GM15510 (cell line): Measurements from ENCODE around the gene HKDC1.

ENCODE experiments used
- POLR2A ChIP-seq: IDR thresholded peaks from 3 replicates; pipeline ENCODE4 v1.6.1; 2011; ENCODE audit warnings: borderline replicate concordance; ENCODE audit not compliant: insufficient read length; ENCODE audit errors: extremely low read depth

HKDC1 gene, protein sequence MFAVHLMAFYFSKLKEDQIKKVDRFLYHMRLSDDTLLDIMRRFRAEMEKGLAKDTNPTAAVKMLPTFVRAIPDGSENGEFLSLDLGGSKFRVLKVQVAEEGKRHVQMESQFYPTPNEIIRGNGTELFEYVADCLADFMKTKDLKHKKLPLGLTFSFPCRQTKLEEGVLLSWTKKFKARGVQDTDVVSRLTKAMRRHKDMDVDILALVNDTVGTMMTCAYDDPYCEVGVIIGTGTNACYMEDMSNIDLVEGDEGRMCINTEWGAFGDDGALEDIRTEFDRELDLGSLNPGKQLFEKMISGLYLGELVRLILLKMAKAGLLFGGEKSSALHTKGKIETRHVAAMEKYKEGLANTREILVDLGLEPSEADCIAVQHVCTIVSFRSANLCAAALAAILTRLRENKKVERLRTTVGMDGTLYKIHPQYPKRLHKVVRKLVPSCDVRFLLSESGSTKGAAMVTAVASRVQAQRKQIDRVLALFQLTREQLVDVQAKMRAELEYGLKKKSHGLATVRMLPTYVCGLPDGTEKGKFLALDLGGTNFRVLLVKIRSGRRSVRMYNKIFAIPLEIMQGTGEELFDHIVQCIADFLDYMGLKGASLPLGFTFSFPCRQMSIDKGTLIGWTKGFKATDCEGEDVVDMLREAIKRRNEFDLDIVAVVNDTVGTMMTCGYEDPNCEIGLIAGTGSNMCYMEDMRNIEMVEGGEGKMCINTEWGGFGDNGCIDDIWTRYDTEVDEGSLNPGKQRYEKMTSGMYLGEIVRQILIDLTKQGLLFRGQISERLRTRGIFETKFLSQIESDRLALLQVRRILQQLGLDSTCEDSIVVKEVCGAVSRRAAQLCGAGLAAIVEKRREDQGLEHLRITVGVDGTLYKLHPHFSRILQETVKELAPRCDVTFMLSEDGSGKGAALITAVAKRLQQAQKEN

DNA sequence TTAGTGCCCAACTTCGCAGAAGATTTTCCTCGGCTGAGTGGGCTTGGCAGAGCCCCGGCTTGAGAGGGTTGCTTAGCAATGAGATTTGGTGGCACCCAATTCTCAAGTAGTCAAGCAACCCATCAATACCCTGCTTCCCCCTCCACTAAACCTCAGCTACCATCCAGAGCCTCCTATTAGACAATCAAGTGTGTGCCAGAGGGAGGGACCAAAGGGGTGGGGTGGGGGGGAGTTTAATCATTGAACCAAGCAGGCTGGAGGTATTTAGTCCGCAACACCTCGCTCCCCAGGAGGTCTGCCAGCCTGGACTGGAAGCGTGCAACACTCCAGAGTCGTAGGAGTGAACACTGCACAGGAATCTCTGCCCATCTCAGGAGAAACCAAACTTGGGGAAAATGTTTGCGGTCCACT is at the start of gene HKDC1:
HKDC1 (plus strand) TSS at position 292 of the 411 bp plus-strand sequence; CDS start at position 396, 104 bp downstream.
- TF ChIP-seq POLR2A = no peak

DNA sequence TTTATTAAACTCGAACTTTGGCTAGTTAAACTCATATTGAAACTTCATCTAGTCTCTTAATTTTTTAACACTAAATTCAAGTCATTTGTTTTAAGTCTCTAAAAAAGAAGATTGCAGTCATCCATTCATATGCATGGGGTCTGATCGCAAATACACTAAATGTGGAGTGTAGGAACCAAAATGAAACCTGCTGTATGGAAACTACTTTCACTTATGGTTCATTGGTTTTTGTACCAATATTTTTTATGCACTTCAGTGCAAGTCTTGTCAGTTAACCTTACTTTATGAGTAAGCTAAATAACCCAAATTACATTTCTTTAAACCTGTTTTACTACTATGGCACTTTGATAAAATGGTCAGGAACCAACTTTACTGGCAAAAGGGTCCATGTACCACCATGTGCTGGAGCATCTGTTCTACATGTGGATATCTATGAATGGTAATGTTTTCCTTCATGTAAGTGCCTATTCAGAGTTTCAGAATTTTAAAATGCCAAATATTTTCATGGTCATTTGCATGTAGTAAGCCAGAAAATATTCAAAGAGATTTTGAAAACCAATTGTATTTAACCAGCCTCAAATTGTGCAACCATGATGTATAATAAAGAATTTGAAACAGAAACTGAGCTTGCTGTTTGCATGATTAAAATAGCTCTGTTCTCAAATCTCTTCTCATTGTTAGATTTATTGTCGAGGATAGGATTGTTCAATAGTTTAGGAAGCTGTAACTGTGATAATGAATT is 47.7 kb upstream of the HKDC1 start:
- TF ChIP-seq POLR2A = no peak

DNA sequence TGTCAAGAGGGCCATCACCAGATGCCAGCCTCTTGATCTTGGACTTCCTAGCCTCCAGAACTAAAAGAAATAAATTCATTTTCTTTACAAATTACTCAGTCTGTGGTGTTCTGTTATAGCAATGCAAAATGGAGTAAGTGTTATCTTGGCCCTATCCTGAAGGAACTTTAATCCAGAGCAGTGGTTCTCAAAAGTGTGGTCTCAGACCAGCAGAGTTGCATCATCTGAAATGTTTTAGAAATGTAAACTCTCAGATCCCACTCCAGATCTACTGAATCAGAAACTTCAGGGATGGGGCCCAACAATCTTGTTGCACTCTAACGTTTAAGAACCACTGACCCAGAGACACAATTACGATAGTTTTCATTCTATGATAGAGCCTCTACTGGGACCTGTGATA is 43.3 kb upstream of the HKDC1 start:
- TF ChIP-seq POLR2A = no peak

DNA sequence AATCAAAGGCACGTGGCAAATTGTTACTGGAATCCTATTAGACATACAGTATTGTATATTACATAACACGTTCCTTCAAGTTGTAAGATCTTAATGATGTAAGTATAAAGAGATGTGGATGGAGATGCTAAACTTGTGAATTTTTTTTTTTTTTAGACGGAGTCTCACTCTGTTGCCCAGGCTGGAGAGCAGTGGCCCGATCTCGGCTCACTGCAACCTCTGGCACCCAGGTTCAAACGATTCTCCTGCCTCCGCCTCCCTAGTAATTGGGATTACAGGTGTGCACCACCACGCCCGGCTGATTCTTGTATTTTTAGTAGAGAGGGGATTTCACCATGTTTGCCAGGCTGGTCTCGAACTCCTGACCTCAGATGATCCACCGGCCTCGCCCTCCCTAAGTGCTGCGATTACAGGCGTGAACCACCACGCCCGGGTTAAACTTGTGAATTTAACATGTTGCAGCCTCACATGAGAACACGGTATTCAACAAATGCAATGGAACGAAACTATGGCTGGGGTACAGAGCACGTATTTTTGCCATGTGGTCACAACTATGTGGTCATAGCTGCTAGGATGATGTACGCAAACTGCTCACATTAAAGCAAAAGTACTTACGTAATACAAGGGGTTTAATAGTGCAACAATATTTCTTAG is 40.9 kb upstream of the HKDC1 start:
- no peak for TF ChIP-seq POLR2A

GRCh38 chr10:69179743-69180524 is 40.2 kb upstream of the HKDC1 start, which contains the start of gene SUPV3L1:
SUPV3L1 (plus strand) TSS chr10:69180234; CDS start chr10:69180292, 58 bp downstream.
- peak; percentile 69 for TF ChIP-seq POLR2A

DNA sequence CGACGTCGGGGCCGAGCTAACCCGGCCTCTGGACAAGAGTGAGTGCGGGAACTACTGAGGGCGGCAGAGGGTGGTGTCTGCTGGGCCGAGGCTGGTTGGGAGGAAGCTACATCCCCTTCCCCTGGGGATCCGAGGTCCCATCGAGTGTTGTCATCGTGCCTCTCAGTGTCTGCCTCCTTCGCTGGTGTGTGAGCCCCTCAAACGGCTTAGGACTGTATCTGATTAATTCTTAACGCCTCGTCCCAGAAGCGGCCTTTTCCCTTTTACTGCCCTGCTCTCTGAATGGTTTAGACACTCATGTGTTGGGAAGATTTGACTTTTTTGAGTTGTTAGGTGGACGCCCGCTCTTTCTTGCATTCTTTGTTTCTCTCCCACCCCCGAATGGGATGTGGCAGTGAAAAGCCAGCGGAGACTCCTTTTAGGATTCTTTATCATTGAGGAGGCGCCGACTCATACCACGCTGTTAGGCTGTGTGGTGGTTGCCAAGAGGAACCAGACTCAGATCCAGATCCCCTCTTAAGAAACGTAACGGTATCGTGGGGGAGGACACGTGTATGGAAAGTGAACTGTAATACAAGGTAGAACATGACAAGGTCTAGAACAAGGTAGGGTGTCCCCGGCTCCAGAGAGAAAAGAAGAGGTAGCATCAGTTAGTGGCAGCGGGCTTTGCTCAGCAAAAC is 39.5 kb upstream of the HKDC1 start:
- TF ChIP-seq POLR2A = no peak

DNA sequence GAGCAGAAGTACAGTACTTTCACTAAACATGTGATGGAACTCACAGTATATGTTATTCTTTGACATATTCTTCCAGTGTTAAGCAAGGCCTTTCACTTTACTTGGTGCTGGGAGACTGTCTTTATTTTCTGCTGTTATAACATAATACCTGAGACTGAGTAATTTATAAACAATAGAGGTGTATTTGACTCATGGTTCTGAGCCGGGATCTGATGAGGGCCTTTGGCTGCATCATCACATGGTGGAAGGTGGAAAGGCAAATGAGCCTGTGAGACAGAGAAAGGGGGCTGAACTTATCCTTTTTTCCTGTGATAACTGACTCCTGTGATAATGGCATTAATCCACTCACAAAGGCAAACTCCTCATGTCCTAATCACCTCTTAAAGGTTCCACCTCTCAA is 38.7 kb upstream of the HKDC1 start:
- TF ChIP-seq POLR2A = no peak

DNA sequence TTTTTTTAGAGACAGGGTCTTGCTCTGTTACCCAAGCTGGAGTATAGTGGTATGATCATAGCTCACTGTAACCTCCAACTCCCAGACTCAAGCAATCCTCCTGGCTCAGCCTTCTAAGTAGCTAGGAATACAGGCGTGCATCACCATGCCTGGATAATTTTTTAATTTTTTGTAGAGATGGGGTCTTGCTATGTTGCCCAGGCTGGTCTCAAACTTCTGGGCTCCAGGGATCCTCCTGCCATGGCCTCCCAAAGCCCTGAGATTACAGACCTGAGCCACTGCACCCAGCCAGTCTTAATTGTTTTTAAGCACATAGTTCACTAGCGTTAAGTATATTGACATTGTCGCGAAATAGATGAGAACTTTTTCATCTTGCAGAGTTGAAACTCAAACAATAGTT is 38.1 kb upstream of the HKDC1 start:
- no peak for TF ChIP-seq POLR2A

GRCh38 chr10:69186524-69186923 is 33.6 kb upstream of the HKDC1 start:
- no peak for TF ChIP-seq POLR2A

GRCh38 chr10:69201045-69201444 is 19.1 kb upstream of the HKDC1 start:
- no peak for TF ChIP-seq POLR2A

- TF ChIP-seq POLR2A = no peak
These were observed 17.8 kb upstream of the HKDC1 start for GRCh38 chr10:69202332-69202731.

GRCh38 chr10:69208761-69209160 is 11.4 kb upstream of the HKDC1 start:
- TF ChIP-seq POLR2A = no peak

DNA sequence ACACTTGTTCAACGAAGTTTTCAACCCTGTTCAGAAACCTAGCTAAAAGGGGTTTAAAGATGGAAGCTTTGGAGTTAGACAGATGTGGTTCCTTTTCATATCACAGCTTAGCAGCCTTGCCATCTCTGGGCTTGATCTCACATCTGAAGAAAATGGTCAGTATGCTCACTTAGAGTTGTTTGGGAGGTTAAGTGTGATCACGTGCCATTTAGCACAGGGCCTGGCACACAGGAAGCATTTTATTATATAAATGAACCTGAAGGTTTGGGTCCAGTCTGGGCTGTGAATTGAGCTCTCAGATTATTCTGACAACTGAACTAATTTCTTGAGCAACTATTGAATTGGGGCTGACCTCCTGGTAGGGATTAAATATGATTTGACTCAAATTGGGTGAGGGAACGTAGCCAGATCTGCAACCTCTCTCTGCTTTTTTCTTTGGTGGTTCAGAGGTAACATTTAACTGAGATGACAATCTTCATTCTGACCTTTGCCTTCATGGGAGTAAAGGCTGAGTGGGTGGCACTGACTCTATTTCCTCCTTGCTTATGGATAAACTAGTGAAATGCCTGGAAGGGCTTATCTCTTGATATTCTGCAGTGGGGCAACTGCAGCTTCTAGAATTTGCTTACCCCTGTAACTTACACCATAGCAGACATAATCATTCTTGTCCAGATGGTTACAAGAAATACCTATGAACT is 10.2 kb upstream of the HKDC1 start:
- TF ChIP-seq POLR2A = no peak

DNA sequence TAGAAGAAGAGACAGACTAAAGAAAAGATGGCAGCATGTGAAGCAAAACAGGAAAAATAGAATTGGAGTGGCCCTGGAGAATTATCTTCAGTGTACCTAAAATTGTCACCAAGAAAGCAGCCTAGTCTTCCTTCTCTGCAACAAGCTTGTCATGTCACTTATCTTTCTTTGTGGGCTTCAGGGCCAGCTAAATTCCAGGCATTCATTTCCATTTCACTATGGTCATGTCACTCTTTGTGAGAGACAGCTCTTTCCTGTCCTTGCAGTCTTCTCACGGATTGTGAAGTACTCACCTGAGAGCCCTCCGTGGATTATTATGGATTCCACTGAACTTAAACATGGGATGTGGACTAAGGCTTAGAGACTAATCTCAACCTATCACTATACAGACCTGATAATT is 9.0 kb upstream of the HKDC1 start:
- TF ChIP-seq POLR2A = no peak
